ENCODE measurements around the gene EYS. TPM values are rescaled to one million over a fixed set of nuclear protein-coding genes. Genes with fewer than 3 reads are reported as not detected.

Gene EYS
- polyA plus RNA-seq, 1 experiment: not detected

- TF ChIP-seq CTCF (IDR thresholded peaks at IDR 0.05; ENCODE audit: insufficient read depth, low read depth, low read length): no peak
- ChIA-PET CTCF (no interaction called here), POLR2A (no interaction called here)
- no peak for DNase-seq (ENCODE audit: low read depth)
- Histone ChIP-seq H3K4me3 (ENCODE audit: low read depth, low read length) (no peak overlapping the region), H3K36me3 (ENCODE audit: control insufficient read depth, insufficient read depth, low read length) (no peaks in the 10 kb centered on the region), H3K27me3 (ENCODE audit: control insufficient read depth, insufficient read depth, low read length) (no peaks in the 10 kb centered on the region)
Measured at GRCh38 chr6:65711531-65711930, 4.5 kb upstream of the EYS start.

- no peak for TF ChIP-seq CTCF (IDR thresholded peaks at IDR 0.05; ENCODE audit: insufficient read depth, low read depth, low read length)
- CTCF ChIA-PET: no interaction called here
- Histone ChIP-seq H3K36me3 (ENCODE audit: control insufficient read depth, insufficient read depth, low read length) (no peaks in the 10 kb centered on the region), H3K4me3 (ENCODE audit: low read depth, low read length) (no peak overlapping the region), H3K27me3 (ENCODE audit: control insufficient read depth, insufficient read depth, low read length) (no peaks in the 10 kb centered on the region)
- DNase-seq (ENCODE audit: low read depth): no peak
- POLR2A ChIA-PET: no interaction called here
Measured at GRCh38 chr6:65709099-65709830, 2.2 kb upstream of the EYS start.

- no peak for TF ChIP-seq CTCF (IDR thresholded peaks at IDR 0.05; ENCODE audit: insufficient read depth, low read depth, low read length)
- Histone ChIP-seq H3K27me3 (ENCODE audit: control insufficient read depth, insufficient read depth, low read length) (no peaks in the 10 kb centered on the region), H3K36me3 (ENCODE audit: control insufficient read depth, insufficient read depth, low read length) (no peaks in the 10 kb centered on the region), H3K4me3 (ENCODE audit: low read depth, low read length) (no peak overlapping the region)
- ChIA-PET CTCF (no interaction called here), POLR2A (no interaction called here)
- DNase-seq (ENCODE audit: low read depth): no peak
Measured at GRCh38 chr6:65708162-65708561, 1.1 kb upstream of the EYS start.

- no peak for DNase-seq (ENCODE audit: low read depth)
- no peak for TF ChIP-seq CTCF (IDR thresholded peaks at IDR 0.05; ENCODE audit: insufficient read depth, low read depth, low read length)
- H3K4me3 ChIP-seq (ENCODE audit: low read depth, low read length): no peak overlapping the region
- no peaks in the 10 kb centered on the region for H3K36me3 ChIP-seq (ENCODE audit: control insufficient read depth, insufficient read depth, low read length)
- no peaks in the 10 kb centered on the region for H3K27me3 ChIP-seq (ENCODE audit: control insufficient read depth, insufficient read depth, low read length)
- POLR2A ChIA-PET: no interaction called here
- CTCF ChIA-PET: no interaction called here
Measured at GRCh38 chr6:65706436-65706835, 590 bp downstream of the EYS start.

GRCh38 chr6:65701325-65701724 is 5.7 kb downstream of the EYS start:
- Histone ChIP-seq H3K27me3 (ENCODE audit: control insufficient read depth, insufficient read depth, low read length) (no peaks in the 10 kb centered on the region), H3K4me3 (ENCODE audit: low read depth, low read length) (no peak overlapping the region), H3K36me3 (ENCODE audit: control insufficient read depth, insufficient read depth, low read length) (no peaks in the 10 kb centered on the region)
- TF ChIP-seq CTCF (IDR thresholded peaks at IDR 0.05; ENCODE audit: insufficient read depth, low read depth, low read length): no peak
- DNase-seq (ENCODE audit: low read depth): no peak
- CTCF ChIA-PET: no interaction called here
- POLR2A ChIA-PET: no interaction called here
